GM12878 (cell line): Measurements from ENCODE around the gene FNDC3A.
"Not testable (repeated sequence)": the region's sequence is repeated elsewhere in the genome, so short reads cannot be mapped to it uniquely, and the experiment has no call there.

ENCODE experiments used
- CBX3 ChIP-seq: fragments of 200-600 bp; sonication (generic); IDR thresholded peaks from 2 replicates; pipeline ENCODE4 v1.6.1; 2016; ENCODE audit warnings: low read depth, borderline replicate concordance
- MEF2B ChIP-seq: fragments of 450-650 bp; IDR thresholded peaks from 2 replicates; pipeline ENCODE4 v1.6.1; 2018; ENCODE audit warnings: mild to moderate bottlenecking, moderate library complexity; ENCODE audit not compliant: partially characterized antibody, poor library complexity, severe bottlenecking
- RAD21 ChIP-seq: IDR thresholded peaks from 2 replicates; pipeline ENCODE4 v1.6.1; 2011; ENCODE audit warnings: mild to moderate bottlenecking, low read depth, low read length, moderate library complexity; ENCODE audit not compliant: insufficient read depth
- YBX1 ChIP-seq: fragments of 450-650 bp; IDR thresholded peaks from 2 replicates; pipeline ENCODE4 v1.6.1; 2016; ENCODE audit warnings: antibody characterized with exemption
- TF ChIP-seq, protein P1 (sequence below), 3 experiments: IDR thresholded peaks in 2 of 3; conservative IDR thresholded peaks in 1 of 3; 2 replicates each; pipeline ENCODE4 v1.5.1; 2011; ENCODE audit warnings: low read depth in 3 of 3, low read length in 3 of 3, mild to moderate bottlenecking in 3 of 3, control low read depth in 2 of 3, moderate library complexity in 2 of 3, inconsistent platforms in 1 of 3, mixed read lengths in 1 of 3; ENCODE audit not compliant: control insufficient read depth in 2 of 3, insufficient read depth in 1 of 3; ENCODE audit errors: extremely low read depth in 1 of 3

DNA sequence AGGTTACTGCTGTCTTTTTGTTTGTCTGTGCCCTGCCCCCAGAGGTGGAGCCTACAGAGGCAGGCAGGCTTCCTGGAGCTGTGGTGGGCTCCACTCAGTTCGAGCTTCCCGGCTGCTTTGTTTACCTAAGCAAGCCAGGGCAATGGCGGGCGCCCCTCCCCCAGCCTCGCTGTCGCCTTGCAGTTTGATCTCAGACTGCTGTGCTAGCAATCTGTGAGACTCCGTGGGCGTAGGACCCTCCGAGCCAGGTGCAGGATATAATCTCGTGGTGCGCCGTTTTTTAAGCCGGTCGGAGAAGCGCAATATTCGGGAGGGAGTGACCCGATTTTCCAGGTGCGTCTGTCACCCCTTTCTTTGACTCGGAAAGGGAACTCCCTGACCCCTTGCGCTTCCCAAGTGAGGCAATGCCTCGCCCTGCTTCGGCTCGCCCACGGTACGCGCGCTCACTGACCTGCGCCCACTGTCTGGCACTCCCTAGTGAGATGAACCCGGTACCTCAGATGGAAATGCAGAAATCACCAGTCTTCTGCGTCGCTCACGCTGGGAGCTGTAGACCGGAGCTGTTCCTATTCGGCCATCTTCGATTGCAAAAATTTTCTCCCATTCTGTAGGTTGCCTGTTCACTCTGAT, 182.4 kb downstream of the FNDC3A start:
- not testable (repeated sequence) for TF ChIP-seq CBX3, MEF2B, RAD21, YBX1
- TF ChIP-seq, protein P1, sequence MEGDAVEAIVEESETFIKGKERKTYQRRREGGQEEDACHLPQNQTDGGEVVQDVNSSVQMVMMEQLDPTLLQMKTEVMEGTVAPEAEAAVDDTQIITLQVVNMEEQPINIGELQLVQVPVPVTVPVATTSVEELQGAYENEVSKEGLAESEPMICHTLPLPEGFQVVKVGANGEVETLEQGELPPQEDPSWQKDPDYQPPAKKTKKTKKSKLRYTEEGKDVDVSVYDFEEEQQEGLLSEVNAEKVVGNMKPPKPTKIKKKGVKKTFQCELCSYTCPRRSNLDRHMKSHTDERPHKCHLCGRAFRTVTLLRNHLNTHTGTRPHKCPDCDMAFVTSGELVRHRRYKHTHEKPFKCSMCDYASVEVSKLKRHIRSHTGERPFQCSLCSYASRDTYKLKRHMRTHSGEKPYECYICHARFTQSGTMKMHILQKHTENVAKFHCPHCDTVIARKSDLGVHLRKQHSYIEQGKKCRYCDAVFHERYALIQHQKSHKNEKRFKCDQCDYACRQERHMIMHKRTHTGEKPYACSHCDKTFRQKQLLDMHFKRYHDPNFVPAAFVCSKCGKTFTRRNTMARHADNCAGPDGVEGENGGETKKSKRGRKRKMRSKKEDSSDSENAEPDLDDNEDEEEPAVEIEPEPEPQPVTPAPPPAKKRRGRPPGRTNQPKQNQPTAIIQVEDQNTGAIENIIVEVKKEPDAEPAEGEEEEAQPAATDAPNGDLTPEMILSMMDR (IDR thresholded peaks at IDR 0.05 in 2 of 3, conservative IDR thresholded peaks at IDR 0.05 in 1 of 3; ENCODE audit: control insufficient read depth in 2 of 3, extremely low read depth in 1 of 3, insufficient read depth in 1 of 3, low read depth in 3 of 3, low read length in 3 of 3) = not testable (repeated sequence)
